ENCODE results near the gene ZNF830.
"Not testable (repeated sequence)": the region's sequence is repeated elsewhere in the genome, so short reads cannot be mapped to it uniquely, and the experiment has no call there.

Gene ZNF830

GRCh38 chr17:34990921-34991365 is 29.6 kb downstream of the ZNF830 start:
- DNase-seq (ENCODE audit: low read depth in 1 of 2, low spot score in 1 of 2) = no peak

GRCh38 chr17:34991606-34992005 is 30.3 kb downstream of the ZNF830 start:
- DNase-seq (ENCODE audit: low read depth in 1 of 2, low spot score in 1 of 2) = no peak

- no peak for DNase-seq (ENCODE audit: low read depth in 1 of 2, low spot score in 1 of 2)
Observed at GRCh38 chr17:34993031-34993430, 31.7 kb downstream of the ZNF830 start.

- no peak for DNase-seq (ENCODE audit: low read depth in 1 of 2, low spot score in 1 of 2)
Observed at GRCh38 chr17:34996422-34997285, 35.3 kb downstream of the ZNF830 start.

GRCh38 chr17:34997355-34997862 is 36.1 kb downstream of the ZNF830 start:
- DNase-seq (ENCODE audit: low read depth in 1 of 2, low spot score in 1 of 2) = no peak

GRCh38 chr17:34998205-34998604 is 36.9 kb downstream of the ZNF830 start:
- peak; percentile 69 to 72 for DNase-seq (ENCODE audit: low read depth in 1 of 2, low spot score in 1 of 2)

GRCh38 chr17:34999456-34999855 is 38.1 kb downstream of the ZNF830 start:
- no peak for DNase-seq (ENCODE audit: low read depth in 1 of 2, low spot score in 1 of 2)

- DNase-seq (ENCODE audit: low read depth in 1 of 2, low spot score in 1 of 2) = not testable (repeated sequence)
Observed at GRCh38 chr17:35000965-35001364, 39.6 kb downstream of the ZNF830 start.

- DNase-seq (ENCODE audit: low read depth in 1 of 2, low spot score in 1 of 2) = no peak
Observed at GRCh38 chr17:35001549-35001948, 40.2 kb downstream of the ZNF830 start.

- no peak for DNase-seq (ENCODE audit: low read depth in 1 of 2, low spot score in 1 of 2)
Observed at GRCh38 chr17:35002876-35003551, 41.7 kb downstream of the ZNF830 start.

GRCh38 chr17:35003778-35004177 is 42.4 kb downstream of the ZNF830 start:
- no peak for DNase-seq (ENCODE audit: low read depth in 1 of 2, low spot score in 1 of 2)

- DNase-seq (ENCODE audit: low read depth in 1 of 2, low spot score in 1 of 2) = no peak
Observed at GRCh38 chr17:35006345-35006744, 45.0 kb downstream of the ZNF830 start.

- no peak for DNase-seq (ENCODE audit: low read depth in 1 of 2, low spot score in 1 of 2)
Observed at GRCh38 chr17:35006961-35007360, 45.6 kb downstream of the ZNF830 start.

- no peak for DNase-seq (ENCODE audit: low read depth in 1 of 2, low spot score in 1 of 2)
Observed at GRCh38 chr17:35010093-35010492, 48.8 kb downstream of the ZNF830 start.

- no peak for DNase-seq (ENCODE audit: low read depth in 1 of 2, low spot score in 1 of 2)
Observed at GRCh38 chr17:35011671-35012216, 50.4 kb downstream of the ZNF830 start.
